ENCODE results near the gene TMEM270.

Gene TMEM270

DNA sequence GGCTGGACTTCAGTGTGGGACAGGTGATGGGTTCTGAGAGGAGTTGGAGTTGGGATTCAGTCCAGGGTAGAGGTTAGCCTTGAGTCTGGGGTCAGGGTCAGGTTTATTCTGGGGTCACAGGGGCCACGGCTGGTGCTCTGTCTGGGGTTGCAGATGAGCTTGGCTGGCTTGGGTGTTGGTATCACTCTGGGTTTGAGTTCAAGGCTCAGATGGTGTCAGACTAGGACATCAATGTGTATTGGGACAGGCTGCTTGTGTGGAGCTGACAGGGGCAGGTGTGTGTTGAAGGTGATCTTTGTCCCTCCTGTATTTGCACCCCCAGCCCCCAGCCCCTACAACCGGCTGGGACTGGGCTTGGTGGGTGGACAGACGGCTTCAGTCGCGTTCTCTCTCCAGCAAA is 26.8 kb downstream of the TMEM270 start:
- DNase-seq (ENCODE audit: low spot score) = no peak

DNA sequence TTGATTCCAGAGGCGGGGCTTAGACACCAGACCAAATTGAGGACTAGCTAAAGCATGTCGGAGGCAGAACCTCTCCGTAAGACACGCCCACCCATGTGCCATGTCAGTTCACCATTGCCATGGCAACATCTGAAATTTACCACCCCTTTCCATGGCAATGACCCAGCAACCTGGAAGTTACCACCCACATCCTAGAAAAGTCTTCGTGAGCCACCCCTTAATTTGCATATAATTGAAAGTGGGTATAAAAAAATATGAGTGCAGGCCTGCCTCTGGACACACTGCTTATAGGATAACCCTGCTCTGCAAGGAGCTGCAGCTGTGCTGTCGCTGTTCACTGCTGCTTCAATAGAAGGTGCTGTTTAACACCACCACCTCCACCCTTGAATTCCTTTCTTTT is 28.0 kb downstream of the TMEM270 start:
- DNase-seq (ENCODE audit: low spot score) = no peak

DNA sequence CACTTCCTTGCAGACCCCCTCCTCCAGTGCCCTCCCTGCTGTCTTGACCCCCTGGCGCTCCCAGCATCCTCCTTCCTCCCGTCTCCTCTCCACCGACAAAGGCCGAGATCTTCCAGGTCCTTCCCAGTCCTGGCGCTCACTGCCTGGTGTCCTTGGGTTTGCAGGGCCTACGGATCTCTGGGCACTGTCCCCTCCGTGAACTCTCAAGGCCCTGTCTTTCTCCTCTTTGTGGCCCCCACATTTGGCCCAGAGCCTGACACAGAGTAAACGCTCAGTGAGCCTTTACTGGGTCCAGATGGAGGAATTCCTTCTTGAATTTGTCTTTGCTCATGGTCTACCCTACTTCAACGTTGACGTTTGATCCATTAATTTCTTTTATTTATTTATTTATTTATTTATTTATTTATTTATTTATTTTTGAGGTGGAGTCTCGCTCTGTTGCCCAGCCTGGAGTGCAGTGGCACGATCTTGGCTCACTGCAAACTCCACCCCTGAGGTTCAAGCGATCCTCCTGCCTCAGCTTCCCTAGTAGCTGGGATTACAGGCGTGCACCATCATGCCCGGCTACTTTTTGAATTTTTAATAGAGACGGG is 29.7 kb downstream of the TMEM270 start:
- no peak for DNase-seq (ENCODE audit: low spot score)

DNA sequence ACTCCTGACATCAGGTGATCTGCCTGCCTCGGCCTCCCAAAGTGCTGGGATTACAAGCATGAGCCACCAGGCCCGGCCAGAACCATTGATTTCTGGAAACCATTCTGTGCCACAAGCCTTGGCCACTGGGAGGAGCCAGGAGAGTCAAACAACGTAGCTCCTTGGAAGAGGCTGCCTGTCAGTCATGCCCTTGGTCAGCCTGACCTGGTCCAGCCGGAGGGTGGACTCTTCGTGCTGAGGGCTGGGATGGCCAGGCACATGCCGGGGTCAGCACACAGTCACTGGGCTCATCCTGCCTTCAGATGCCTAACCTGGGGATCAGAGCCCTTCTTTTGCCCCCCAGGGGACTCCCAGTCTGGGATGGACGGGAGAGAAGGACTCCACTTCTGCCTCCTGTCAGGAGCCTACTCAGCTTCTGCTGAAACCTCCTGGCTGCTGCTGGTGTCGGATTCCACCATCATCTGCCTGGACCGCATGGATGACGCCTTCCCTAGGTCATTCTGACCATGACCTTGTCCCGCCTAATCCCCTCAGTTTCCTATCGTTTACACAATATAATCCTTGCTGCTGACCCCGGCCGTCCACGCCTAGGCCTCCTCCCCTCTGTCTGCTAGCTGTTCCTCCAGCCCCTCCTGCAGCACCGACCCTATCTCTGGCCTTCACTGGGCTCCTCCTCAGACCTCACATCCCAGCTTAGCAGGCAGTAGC is 30.4 kb downstream of the TMEM270 start:
- DNase-seq (ENCODE audit: low spot score) = no peak

DNA sequence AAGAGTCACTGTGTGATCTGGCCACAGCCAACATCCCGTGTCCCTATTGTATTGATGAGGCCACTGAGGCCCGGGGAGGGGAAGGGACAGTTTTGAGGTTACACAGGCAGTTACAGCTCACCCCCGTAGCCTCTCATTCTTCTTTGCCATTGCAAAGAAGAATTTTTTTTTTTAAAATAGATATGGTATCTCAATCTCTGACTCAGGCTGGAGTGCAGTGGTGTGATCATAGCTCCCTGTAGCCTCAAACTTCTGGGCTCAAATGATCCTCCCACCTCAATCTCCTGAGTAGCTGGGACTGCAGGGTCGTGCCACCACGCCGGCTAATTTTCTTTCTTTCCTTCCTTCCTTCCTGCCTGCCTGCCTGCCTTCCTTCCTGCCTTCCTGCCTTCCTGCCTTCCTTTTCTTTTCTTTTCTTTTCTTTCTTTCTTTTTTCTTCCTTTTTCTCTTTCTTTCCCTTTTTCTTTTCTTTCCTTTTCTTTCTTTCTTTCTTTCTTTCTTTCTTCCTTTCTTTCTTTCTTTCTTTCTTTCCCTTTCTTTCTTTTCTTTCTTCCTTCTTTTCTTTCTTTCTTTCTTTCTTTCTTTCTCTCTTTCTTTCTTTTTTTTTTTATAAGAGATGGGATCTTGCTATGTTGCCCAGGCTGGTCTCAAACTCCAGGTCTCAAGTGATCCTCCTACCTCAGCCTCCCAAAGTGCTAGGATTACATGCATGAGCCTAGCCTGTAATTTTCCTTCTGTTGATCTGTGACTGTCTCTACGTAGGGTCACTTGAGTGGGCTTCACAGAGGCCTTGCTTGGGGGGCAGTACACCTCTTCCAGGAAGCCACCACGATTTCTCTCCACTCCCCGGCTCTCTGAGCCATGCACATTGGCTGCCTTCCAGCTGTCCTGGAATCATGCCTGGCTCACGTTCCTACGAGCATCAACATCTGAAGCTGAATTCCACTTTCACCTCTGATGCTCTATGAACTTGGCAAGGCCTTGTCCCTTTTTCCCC is 31.3 kb downstream of the TMEM270 start:
- no peak for DNase-seq (ENCODE audit: low spot score)

DNA sequence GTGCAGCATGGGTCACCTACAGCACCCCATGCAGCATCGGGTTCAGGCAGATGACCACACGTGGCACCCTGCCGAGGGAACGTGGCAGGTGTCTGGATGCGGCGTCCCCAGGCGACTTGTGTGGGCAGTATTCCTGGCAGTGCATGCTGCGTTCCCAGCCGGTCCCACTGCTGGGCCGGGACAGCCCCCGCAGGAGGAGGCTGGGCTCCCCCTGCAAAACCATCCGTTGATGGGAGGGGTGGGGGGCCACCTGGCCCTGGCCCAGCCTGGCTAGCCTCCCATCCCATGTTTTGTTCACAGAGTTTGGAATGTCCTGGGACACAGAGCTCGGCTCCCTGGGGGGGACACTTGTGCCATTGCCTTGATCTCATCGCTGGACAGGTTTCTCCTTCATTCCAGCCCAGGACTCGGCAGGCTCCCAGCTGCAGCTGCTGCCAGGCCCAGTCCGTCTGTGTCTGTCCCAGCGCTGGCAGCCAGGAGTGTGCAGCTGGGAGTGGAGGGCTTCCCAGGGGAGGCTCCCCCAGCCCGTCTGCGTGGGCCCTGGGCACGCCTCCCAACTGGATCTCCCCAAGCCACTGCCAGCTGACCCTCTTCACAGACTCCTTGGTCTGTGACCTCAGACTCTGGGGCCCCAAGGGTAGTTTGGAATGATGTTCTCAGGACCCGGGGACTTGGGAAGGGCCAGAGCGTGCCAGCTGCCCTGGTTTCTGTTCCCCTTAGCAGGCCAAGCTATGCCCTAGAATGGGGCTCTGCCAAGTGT is 32.6 kb downstream of the TMEM270 start:
- no peak for DNase-seq (ENCODE audit: low spot score)

DNA sequence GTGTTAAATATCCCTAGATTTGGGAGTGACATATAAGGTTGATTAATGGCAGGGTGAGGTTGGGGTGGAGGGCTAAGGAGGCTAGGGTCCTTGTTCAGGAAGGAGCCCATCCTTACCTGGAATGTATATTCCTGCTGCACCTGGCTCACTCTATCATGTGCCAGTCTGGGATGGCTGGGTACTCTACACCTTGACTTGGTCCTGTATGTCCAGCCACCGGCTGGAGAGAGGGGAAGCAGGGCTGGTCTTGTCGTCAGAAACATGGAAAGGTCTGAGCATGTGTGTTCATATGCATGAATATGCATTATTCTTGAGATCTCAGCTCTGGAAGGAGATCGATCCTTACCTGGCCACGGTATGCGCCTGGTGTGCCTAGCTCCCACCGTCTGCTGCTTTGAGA is 33.2 kb downstream of the TMEM270 start:
- DNase-seq (ENCODE audit: low spot score) = no peak

DNA sequence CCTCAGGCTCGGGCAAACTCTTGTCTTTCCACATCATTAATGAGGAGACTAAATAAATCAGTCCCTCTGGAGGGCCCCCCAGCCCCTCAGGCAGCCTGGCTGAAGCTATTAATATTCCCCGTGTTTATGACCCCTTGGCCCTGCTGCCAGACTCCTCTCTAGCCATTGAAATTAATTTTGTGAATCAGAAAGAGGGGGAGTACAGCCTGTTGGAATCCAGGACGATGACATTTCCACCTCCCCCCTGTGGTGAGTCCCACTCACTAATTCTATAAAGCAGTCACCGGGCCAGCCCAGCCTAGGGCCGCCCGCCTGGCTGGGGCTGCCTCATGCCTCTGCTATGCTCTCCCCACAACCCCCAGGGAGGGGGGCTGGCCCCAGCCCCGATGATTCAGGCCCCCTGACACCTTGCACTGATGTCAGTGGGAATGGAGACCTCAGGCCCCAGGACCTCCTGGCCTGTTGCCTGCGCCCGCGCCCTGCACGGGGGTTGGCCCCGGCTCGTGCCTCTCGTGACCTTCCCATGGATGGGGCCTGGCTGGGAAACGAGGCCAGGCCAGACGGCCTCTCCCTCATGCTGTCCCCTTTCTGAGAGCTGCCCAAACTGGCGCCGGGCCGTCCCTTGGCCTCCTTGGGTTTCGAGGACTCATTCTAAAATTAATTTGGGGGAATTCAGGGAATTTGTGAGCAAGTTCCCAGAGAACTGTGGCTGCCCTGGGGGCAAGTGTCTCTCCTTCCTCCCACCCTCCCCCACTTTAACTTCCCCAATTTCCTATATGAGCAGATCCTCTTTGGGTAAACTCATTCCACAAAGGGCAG is 34.0 kb downstream of the TMEM270 start:
- no peak for DNase-seq (ENCODE audit: low spot score)

DNA sequence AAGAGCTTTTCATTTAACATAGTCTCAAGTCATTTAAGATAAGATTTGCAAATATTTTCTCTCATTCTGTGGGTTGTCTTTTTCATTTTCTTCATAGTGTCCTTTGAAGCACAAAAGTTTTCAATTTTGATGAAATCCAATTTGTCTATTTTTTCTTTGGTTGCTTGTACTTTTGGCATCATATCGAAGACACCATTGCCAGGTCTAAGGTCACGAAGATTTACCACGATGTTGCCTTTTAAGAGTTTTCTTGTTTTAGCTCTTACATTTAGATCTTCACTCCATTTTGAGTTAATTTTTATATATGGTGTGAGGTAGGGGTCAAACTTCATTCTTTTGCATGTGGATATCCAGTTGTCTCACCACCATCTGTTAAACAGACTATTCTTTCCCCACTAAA is 34.7 kb downstream of the TMEM270 start:
- no peak for DNase-seq (ENCODE audit: low spot score)

DNA sequence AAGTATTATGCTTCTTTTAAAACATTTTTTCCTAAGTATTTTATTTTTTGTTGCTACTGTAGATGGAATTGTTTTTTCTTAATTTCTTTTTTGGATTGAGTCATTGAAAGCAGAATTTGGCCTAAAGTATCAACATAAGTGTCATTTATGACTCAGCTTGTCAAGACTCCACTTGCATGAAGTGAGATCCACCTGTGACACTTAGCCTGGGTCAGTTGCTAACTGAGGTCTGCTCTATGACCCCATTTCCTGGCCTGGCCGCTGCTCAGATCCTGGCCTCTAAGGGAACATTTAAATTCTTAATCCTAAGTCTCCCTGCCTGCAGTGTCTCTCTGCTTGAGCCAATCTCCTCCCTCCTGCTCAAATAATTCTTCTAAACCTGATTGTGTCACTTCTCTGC is 35.5 kb downstream of the TMEM270 start:
- DNase-seq (ENCODE audit: low spot score) = no peak

DNA sequence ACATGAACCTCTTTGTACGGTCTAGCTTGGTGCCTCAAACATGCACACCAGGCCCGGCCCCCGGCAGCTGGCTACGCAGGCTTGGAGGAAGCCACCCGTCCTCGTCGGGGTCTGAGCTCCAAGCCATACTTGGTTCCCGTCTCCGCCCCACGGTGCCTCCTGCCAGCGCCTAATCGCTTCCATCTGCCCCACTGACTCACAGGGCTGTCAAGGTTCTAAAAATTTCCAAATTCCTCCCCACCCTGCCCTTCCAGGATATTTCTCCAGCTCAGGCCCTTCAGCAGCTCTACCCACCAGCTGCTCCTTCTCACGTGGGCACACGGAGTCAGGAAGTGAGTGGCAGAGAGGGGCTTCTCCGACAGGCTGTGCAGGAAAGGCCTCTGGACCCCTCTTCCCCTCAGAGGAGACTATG is 38.8 kb downstream of the TMEM270 start:
- no peak for DNase-seq (ENCODE audit: low spot score)

DNA sequence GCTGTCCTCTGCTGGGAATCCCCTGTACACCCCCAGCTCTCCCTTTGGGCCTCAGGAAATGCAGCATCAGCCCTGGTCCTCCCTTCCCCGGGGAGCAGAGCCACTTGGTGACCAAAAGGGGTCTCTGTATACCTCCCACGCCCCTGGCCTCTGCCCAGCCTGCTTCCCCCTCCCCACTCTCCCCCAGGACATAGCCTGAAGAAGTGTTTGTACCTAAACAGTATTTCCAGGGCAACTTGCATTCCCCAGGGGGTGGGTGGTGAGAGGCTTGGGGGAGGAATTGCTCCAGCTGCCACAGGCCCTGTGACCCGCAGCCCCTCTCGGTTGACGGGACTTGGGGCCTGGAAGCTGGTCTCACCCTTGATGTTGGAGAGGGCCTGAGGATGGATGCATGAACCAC is 39.3 kb downstream of the TMEM270 start:
- no peak for DNase-seq (ENCODE audit: low spot score)

DNA sequence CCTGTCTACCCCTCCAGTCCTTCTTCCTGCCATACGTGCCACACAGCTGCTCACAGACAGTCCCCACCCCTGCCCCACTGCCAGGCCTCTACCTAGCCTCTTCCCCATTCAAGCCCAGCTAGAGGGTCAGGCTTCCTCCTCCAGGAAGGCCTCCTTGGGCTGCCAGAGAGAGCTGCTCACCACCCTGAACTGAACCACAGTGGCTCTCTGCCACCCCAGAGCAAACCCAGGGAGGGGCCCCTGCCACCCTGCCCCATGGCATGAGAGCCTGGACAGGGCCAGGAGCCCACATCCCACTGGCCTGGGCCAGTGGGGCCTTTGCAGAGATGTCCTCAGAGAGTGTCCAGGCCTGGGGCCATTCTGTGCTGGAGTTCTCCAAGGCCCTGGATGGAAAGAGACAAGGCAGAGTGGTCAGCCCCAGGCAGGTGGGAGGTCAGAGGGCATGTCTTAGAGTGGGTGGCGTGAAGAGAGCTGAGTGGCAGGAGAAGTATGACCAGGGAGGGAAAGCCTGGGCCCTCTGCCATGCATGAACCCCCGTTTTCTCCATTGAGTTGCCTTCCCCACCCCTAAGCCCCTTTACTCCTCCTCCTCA is 40.4 kb downstream of the TMEM270 start:
- no peak for DNase-seq (ENCODE audit: low spot score)

DNA sequence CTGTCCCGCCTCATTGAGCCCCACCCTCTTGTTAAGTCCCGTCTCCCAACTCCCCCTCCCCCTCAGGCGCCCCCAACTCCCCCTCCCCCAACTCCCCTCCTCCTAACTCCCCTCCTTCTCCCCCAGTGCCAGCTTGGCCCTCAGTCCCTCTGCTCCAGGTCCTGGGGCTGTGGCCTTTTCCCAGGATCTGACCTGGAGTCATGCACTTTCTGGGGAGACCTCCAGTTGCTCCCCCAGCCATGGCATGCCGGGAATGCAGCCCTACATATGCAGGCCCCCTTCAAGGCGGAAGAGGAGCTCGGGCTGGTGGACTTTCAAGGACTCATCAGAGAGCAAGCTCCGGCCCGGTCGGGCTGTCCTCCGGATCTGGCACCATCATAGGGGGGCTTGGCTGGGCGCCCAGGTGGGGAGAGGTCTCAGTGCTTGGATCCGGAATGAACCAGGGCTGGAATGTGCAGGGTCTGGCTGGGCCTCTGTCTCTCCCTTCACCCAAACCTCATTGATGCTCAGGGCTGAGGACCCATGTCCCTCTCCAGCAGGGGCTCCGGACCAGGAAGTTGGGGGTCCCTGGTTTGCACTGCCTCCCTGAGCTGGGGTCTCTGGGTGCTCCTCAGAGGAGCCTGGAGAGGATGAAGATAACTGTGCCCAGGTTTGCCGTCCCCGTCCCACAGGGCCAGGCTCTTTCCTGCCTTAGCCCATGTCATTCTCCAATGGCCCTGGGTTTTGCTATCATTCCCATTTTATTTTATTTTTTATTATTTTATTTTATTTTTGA is 41.1 kb downstream of the TMEM270 start:
- no peak for DNase-seq (ENCODE audit: low spot score)

DNA sequence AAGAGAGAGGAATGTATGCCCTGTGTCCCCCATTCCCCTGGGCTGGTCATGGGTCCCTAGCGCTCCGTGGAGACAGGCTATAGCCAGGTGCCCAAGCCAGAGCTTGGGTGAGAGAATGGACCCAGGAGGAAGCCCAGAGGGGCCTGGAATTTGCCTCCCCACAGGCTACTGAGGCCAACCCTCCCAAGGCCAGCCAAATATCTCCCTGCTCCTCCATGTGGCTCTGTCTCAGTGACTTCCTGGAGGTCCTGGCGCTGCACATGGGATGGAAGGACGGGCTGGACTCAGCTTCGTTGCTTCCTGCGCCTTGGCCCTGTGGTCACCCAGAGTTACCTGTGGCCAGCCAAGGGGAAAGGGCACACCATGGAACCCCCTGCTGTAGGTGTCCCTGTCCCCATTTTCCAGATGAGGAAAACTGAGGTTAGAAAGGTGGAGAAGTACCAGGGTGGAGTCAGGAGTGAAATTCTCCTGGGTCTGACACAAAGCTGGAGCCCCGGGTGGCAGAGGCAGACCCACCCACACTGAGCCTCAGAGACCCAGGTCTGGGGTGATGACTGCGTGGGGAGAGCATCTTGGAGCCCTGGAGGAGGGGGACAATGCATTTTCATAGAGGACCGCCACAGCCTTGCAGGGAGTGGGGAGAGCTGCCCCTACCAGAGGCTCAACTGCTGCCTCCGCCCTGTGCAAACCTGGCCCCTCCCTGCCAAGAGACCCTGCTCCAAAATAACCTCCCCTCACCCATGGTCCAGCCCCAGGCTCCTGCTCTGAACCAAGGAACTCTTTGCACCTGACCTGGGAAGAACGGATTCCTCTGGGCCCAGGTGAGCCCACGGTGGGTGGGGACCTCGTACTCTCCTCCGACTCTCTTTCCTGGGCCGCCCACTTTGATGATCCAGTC is 42.6 kb downstream of the TMEM270 start:
- DNase-seq (ENCODE audit: low spot score) = no peak

DNA sequence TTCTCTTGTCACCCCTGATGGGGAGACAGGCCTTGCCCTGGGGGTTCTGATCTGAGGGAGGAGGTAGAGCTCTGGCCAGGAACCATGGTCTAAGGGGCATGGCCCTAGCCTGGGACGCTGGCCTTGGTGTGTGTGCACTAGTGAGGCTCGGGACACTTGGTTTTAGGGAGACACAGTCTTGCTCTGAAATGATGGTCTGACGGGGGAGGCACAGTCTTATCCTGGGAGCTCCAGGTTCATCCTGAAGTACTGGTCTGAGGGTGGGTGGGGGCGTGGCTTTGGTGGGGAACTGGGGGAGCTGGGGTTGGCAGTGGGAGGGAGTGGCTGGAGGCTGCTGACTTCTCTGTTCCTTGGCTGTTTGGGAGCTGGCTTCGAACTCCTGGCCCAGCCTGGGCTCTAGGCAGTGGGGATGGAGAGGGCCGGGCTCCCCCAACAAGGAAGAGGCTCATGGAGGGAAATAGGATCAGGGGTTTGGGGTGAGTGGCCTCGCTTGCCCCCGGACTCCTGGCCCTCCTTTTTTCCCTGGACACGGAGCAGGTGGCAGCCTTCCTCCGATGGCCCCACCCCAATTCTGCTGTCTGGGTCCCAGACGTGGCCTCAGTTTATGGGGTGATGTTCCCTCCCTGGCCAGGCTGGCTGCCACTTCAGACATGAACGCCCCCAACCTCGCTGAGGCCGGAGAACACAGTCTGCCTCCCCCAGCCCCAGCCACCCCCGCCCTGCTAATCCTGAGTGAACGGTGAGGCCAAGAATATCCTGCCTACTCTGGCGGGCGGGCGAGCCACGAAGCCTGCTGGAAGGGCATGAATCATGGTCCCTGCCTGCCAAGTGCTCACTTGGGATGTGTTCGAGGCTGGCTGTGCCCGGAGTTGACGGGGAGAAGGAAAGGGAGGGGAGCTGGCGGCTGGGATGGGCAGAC is 43.5 kb downstream of the TMEM270 start:
- no peak for DNase-seq (ENCODE audit: low spot score)

DNA sequence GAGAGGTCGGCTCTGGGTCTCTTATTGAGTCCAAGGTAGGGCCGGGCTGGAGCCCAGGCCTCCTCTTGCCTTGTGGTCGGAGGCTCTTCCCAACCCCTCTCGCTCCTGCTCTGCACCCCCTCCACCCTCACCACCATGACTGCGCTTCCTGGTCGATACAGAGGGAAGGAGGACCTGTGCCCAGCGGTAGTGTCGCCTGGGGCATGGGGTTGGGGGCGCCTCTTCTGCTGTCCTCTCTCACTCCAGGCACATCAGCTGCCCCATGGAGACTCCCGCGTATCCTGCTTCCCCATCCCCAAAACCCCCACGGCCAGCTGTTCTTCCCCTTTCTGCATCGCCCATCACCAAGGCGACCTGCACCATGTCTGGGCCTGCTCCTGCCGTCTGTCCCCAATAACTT is 44.4 kb downstream of the TMEM270 start:
- DNase-seq (ENCODE audit: low spot score) = no peak

DNA sequence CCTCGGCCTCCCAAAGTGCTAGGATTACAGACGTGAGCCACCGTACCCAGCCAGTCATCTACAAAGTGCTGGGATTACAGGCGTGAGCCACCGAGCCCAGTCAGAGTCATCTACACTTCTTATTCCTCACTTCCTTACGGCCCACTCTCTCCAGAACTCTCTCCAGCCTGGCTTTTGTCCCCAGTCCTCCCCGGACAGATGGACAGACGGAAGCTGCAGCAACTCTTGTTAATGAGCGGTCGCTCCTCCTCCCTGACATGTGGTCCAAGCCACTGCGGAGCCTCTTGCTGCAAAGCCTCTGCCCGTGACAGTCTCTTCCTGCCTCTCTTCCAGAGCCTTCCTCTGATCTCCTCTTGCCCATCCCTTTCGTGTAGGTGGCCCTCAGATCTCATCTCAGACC is 45.9 kb downstream of the TMEM270 start:
- no peak for DNase-seq (ENCODE audit: low spot score)
